NCI-H345 (cell line): Measurements from ENCODE around the gene PELI3.

Experiments
- DNase-seq: peaks from one replicate; lab custom pipeline; 2025; lab: John Stamatoyannopoulos, UW

PELI3 gene

DNA sequence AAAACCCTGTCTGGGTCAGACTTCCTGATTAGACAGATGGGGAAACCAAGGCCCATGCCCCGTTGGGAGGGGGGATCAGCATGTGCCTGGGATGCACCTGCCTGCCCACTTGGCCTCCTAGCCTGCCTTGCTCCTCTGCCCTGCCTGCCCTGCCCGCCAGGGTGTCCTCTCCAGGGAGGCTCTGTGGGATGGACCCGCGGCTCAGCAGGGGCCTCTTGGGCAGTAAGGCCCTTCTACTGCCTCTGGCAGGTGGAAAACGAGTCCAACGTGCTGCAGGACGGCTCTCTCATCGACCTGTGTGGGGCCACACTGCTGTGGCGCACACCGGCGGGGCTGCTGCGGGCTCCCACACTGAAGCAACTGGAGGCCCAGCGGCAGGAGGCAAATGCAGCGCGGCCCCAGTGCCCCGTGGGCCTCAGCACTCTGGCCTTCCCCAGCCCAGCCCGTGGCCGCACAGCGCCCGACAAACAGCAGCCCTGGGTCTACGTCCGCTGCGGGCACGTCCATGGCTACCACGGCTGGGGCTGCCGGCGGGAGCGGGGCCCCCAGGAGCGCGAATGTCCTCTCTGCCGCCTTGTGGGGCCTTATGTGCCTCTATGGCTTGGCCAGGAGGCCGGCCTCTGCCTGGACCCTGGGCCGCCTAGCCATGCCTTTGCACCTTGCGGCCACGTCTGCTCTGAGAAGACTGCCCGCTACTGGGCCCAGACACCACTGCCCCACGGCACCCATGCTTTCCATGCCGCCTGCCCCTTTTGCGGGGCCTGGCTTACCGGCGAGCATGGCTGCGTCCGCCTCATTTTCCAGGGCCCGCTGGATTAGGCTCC is 8.9 kb downstream of the PELI3 start:
- DNase-seq, result peak; percentile 31

DNA sequence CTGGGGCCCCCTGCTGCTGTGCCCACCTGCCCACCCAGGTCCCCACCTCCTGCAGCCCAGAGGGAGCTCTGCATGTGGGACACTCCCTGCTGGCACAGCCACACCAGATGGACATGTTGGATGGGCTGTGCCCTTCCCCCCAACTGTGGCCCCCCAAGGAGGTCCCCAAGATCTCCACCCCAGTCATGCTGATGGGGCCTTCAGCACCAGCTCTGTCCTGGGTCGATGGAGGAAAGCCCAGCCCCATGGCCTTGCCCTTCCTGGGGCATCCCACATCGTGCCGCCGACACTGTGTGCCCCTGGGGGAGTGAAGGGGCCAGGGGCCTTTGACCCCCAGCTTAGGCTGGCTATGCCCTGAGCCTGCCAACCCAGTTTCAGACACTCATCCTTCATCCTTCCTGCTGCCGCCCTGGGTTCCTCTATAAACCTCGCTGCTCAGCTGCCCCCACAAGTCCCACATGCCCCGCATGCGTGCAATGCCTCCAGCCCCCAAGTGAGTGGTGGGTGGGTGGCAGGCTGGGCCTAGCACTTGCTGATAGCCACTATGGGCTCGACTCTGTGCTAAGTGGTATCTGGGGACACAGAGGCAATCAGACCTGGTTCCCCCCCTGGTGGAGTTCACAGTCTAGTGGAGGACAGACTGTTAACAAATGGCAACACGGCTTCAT is 9.6 kb downstream of the PELI3 start:
- DNase-seq, result no peak

DNA sequence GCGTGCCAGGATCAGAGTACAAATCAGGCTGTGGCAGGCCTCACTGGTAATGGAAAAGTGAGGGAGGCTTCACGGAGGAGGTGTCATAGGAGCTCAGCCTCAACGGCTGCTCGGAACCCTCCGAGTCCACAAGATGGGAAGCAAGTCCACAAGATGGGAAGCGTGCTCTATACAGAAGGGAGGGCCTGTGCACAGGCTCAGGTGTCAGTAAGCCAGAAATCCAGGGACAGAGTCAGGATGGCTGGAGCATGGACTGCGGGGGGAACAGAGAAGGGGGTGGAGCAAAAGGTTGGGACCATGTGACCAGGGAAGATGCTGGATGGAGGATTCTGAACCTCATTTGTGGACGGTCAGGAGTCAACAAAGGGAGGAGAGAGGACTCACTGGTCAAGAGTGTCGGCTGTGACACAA is 10.1 kb downstream of the PELI3 start:
- DNase-seq, result no peak

DNA sequence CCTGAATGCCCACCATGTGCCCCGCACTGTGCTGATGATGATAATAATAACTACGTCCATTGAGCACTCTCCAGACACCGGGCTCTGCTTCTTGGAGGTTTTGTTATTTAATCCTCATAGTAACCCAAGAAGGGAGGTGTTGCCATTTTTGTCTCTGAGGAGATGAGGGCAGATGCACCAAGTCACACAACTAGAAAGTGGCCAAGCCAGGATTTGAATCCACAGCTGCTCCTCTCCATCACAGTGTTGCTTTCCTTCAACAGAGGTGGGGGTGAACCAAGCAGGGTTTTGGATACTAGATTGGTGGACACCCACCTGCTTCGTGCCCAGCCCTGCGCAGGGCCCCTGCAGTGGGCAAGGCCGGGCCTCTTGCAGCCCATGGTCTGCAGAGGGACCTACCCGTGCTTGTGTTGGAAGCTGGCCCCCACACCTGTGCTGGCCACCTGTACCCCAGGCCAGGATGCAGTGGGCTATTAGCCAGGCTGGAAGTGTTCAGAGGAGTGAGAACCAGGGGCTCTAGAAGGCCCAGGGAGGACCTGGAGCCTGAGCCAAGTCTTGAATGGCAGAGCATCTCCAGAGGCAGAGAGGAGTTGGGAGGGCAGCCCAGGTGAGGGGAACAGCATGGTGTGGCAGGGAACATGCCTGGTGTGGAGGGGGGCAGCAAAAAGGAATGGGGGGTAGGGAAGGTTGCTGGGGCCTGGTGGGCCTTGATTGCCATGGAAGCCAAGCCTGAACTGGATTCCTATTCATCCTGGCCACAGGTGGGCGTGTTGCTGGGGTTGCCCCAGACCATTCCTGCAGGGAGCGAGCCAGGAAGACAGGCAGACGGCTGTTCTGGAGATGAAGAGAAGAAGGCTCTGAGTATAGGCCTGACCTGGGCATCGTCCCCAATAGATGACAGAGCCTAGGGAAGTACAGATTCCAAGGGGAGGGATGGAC is 10.8 kb downstream of the PELI3 start:
- DNase-seq, result no peak

DNA sequence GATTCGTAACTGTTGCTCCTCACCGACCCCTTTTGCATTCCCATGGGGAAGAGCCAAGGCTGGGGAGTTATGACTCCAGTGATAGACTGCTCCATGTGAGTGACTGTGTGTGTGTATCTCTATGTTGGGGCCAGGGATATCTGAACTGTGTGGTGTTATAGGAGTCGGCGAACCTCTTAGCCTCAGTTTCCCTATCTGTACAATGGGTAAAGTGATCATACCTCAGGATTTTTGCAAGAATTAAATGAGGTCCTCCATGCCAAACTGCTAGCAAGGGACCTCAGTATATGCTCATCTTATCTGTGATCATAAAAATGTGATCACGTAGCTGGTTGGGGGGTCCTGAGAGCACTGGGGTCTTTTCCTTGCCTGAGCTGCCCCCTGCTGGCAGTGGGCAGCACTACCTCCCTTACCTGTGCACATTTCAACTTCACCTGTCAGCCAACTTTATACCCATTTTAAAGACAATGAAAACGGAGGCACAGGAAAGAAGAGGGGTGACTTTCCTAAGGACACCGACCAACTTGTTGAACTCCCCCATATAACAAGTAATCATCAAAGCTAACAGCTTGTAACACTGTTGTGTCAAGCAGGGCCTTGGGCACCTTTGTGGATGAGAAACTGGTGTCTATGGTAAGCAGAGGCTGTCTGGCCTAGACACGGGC is 12.2 kb downstream of the PELI3 start:
- DNase-seq, result no peak

DNA sequence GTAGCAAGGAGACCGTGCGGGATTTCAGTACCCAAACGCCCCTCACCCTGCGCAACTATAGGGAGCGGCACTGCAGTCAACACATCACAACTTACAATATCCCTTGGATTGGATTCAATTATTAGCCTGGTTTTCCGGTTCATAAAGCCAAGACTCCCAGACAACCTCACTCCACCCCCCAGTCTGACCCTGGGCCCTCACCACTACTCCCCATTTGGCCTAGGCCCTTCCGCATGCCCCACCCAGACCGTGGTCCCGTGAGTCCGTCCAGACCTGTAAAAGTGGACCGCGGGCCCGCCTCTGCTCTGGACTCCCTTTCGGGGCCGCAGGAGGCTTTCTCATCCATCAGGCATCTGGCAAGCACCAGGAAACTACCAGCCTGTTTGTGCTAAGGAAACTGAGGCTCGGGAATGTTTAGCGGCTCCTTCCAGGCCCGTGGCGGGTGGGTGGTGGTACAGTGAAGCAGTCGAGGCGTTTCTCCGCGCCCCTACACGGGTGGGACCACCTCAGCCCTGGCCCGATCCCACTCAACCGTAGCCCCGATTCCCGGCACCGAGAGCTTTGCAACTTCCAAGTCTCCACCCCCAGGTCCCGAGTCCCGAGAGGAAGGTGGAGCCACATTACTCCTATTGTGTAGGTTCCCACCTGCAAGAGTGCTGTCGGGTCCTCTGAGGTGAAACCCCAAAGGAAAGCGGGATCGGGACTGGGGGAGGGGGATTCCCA is 12.8 kb downstream of the PELI3 start:
- peak; percentile 87 for DNase-seq

DNA sequence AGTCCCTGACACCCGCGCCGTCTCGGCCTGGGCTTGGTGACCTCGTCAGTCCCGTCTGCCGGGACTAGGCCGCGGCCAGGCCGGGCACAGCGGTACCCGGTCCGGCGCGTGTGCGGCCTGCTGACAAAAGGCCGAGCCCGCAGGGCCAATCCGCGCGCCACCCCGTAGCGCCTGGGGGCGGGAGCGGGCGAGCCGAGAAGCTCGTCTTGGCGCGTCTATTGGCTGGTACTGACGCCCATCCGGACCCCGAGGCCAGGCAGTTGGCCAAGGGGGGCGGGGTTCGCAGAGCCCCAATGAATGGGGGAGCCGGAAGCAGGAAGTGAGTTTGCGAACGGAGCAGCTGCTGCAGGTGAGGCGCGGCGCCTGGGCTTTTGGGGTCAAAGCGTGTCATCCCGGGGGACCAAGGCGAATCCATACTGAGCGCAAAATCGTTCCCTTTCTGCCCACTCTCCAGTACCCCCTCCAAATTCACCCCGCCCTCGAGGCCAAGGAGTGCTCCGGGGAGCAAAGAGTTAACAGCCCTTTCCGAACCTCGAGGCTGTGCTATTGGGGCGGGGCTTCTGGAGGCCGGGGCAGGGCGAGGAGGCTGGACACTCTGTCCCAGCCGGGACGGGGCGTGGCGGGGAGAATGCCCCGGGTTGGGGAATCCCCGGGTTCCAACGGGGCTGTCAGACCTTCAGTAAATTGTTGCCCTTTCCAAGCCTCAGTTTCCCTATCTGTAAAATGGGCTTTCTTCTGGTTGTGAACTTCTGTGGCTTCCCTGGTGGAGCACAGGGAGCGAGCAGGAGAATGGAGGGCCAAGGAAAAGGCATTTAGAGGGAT is 13.6 kb downstream of the PELI3 start, which contains the start of gene DPP3:
TSS of gene DPP3 (plus strand) at position 318 of the 822 bp plus-strand sequence. CDS start 1,767 bp downstream, outside the sequence.
- peak; percentile 98 for DNase-seq

DNA sequence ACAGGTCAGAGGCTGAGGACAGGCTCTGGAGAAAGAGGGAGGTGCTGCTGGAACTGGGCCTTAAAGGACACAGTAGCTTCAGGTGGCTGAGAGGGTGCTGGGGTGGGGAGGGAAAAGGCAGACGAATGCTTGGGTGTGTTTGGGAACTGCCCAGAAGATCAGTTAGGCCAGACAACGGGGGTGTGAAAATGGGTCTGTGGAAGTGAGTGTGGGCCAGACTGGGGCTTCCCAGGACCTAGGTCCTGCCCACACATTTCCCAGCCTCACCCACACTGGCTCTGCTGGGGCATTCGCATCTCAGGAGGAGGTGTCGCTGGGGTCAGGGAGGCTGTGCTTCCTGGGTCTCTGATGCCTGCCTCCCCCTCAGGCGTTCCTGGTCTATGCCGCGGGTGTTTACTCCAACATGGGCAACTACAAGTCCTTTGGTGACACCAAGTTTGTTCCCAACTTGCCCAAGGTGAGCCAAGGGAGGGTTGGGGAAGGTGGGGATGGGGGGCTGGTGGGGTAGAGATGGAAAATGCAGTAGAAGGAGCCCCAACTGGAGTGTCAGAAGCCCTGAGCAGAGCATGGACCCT is 18.2 kb downstream of the PELI3 start:
- no peak for DNase-seq

DNA sequence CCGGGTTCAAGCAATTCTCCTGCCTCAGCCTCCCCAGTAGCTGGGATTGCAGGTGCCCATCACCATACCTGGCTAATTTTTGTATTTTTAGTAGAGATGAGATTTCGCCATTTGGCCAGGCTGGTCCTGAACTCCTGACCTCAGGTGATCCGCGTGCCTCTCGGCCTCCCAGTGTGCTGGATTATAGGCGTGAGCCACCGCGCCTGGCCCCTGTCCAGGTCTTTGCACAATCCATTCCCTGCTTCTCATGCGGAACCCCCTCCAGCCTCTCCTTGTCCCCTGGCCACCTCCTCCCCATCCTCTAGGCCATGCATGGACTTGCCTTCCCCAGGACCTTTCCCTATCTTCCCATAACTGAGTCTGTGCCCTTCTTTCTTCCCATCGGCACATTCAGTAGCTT is 22.3 kb downstream of the PELI3 start:
- no peak for DNase-seq

DNA sequence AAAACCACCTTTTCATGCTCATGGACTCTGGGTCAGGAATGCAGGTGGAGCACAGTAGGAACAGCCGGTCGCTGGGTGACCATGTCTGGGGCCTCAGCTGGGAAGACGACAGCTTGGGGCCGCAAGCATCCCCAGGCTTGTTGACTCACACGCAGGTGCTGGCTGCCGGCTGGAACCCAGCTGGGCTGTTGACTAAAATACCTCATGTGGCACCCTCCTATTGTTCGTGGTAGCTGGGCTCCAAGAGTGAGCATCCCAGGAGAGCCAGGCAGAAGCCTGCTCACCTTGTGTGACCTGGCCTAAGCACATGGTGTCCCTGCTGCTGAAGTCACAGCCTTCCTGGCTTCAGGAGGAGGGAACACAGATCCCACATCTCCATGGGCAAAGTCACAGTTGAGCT is 22.9 kb downstream of the PELI3 start:
- DNase-seq, result peak; percentile 92

DNA sequence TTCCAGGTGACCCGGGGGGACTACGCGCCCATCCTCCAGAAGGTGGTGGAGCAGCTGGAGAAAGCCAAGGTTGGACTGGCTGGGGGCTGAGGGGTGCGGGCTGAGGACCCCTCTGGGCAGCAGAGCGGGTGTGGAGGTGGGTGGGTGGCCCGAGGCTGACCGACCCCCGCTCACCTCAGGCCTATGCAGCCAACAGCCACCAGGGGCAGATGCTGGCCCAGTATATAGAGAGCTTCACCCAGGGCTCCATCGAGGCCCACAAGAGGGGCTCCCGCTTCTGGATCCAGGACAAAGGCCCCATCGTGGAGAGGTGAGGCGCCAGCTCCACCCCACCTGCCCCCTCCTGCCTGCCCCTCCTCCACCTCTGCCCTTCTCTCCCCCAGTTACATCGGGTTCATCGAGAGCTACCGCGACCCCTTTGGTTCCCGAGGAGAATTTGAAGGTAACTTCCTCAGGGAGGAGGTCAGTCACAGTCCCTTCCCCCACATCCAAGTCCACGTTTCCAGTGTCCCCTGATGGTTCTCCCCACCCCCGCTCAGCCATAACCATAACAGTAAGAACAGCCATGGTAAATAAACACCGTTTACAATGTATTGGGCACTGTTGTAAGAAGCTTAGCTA is 24.7 kb downstream of the PELI3 start:
- DNase-seq, result no peak

DNA sequence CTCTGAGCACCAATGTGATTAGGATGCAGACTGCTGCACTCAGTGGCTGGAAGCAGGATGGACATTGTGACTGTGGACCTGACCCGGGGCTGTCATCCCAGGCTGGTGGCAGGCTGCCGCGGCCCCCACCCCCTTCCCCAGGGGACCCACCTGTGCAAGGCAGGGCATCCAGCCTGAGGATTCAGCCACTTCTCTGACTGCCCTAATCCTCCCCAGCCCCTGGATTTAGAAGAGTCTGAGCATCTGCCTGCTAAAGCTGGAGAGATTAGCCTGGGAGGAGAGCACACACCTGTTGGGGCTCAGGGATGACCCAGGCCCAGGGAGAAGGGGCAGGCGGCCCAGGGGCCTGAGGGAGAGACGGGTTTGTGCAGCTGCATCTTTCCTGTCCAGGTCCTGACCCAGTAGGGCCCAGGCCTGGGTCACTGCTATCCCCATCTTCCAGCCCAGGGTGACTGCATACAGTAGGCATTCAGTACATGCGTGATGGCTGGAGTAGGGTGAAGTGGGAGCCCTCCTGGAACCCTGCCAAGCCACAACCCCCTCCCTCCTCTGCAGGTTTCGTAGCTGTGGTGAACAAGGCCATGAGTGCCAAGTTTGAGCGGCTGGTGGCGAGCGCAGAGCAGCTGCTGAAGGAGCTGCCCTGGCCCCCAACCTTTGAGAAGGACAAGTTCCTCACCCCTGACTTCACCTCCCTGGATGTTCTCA is 25.6 kb downstream of the PELI3 start:
- DNase-seq, result no peak

DNA sequence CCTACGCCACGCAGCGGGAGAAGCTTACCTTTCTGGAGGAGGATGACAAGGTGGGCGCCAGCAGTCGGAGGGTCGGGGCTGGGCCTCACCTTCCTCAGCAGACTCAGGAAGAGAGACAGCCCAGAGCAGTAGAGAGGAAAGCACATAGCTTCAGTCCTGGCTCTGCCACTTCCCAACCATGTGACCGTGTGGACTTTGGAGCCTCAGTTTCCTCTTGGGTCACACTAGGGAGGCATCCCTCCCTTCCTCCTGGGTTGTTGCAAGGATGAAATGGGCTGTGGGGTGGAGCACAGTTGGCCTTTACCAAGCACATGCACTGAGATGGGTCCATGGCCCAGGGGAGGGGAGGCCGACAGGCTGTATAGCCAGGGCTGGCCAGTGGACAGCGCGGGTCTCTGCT is 26.4 kb downstream of the PELI3 start:
- DNase-seq, result no peak

DNA sequence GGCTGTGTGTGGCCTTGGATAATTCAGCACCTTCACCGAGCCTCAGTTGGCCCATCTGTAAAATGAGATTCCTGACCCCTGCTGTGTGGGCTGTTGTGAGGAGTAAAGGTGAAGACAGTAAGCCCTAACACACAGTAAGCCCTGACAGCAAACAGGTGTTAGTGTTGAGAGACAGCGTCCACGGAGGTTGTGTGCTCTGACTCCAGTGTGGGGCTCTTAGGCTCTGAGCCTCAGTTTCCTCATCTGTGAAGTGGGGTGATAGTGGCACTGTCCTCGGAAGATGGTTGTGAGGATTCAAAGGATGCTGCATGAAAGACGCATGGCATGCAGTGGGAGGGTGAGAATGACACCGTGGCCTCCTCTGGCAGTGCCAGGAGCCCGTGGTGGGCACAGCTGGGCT is 27.8 kb downstream of the PELI3 start:
- no peak for DNase-seq

DNA sequence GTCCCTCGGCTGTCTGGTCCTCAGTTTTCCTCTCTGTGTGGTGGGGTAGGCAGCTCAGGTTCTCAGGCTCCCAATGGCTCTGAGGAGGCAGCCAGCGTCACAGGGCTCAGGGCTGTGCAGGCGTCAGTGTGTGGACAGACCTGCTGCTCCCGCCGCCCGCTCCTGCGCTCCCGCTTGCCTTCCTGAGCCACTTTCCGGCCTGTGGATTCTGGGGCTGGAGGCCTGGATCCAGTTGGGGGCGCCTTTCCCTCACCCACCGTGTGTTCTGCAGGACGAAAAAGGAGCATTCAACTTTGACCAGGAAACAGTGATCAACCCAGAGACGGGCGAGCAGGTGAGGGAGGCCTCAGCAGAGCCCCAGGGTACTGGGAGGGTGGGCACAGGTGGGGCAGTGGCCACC is 28.2 kb downstream of the PELI3 start:
- DNase-seq, result no peak

DNA sequence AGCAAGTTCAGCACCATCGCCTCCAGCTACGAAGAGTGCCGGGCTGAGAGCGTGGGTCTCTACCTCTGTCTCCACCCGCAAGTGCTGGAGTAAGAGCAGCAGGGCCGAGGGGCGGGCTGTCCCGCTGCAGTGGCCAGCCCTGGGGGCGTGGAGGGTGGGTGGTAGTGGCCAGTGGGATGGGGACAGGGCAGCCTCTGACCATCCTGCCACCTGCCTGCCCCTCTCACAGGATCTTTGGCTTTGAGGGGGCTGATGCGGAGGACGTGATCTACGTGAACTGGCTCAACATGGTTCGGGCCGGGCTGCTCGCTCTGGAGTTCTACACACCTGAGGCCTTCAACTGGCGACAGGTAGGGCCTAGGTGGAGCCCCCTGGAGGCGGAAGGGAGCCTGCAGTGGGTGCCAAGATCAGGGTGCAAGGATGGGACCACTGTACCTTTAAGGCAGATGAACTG is 28.7 kb downstream of the PELI3 start:
- DNase-seq, result no peak

DNA sequence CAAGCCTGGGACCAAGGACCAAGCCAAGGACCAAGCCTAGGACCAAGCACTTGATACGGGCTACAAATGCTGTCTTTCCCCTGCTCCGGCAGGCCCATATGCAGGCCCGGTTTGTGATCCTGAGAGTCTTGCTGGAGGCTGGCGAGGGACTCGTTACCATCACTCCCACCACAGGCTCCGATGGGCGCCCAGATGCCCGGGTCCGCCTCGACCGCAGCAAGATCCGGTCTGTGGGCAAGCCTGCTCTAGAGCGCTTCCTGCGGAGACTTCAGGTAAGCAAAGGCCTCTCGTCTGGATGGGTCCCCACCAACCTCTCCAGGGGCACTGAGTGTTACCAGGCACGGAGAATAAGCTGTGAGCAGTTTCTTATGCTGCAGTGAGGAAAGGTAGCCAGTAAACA is 30.5 kb downstream of the PELI3 start:
- no peak for DNase-seq

DNA sequence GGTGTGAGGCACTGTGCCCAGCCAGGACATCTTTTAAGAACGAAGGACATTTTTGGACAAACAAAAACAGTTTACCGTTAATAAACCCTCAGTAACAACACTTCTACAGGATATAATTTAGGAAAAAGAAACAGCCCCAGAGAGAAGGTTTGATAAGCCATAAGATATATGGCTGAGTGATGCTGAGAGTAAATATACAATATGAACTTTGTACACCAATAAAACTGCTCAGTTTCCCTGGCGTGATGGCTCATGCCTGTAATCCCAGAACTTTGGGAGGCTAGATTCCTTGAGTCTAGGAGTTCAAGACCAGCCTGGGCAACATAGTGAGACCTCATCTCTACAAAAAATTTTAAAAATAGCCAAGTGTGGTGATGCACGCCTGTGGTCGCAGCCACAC is 31.8 kb downstream of the PELI3 start:
- no peak for DNase-seq
